NCI-H2196 (cell line): ENCODE measurements around the gene OASL.
A peak's percentile ranks its signal among the peaks of the same experiment; 100 is the strongest.

ENCODE experiments used
- DNase-seq: peaks from one replicate; lab custom pipeline; 2025; ENCODE audit not compliant: unreplicated experiment; lab: John Stamatoyannopoulos, UW

The OASL gene

GRCh38 chr12:121015825-121016766 is 22.9 kb downstream of the OASL start, which contains the start of gene C12orf43:
Gene C12orf43 (minus strand): TSS chr12:121016487. CDS start chr12:121016474, 13 bp downstream.
- DNase-seq = peak; percentile 95

GRCh38 chr12:121013715-121014114 is 25.3 kb downstream of the OASL start:
- no peak for DNase-seq

GRCh38 chr12:121011820-121012219 is 27.2 kb downstream of the OASL start:
- DNase-seq = no peak

- no peak for DNase-seq
Observed at GRCh38 chr12:121010860-121011259, 28.2 kb downstream of the OASL start.

GRCh38 chr12:121009741-121010140 is 29.3 kb downstream of the OASL start:
- DNase-seq = peak; percentile 51

GRCh38 chr12:121008347-121009098 is 30.5 kb downstream of the OASL start:
- no peak for DNase-seq

GRCh38 chr12:121005346-121005815 is 33.7 kb downstream of the OASL start:
- peak; percentile 64 for DNase-seq

GRCh38 chr12:121004253-121004815 is 34.7 kb downstream of the OASL start:
- no peak for DNase-seq

- no peak for DNase-seq
Observed at GRCh38 chr12:121003650-121004049, 35.4 kb downstream of the OASL start.

GRCh38 chr12:121001841-121002483 is 37.1 kb downstream of the OASL start:
- DNase-seq = no peak

GRCh38 chr12:121001060-121001459 is 38.0 kb downstream of the OASL start:
- no peak for DNase-seq

- DNase-seq = no peak
Observed at GRCh38 chr12:121000530-121000929, 38.5 kb downstream of the OASL start.

- no peak for DNase-seq
Observed at GRCh38 chr12:120999191-121000120, 39.6 kb downstream of the OASL start.

GRCh38 chr12:120998435-120998834 is 40.6 kb downstream of the OASL start:
- DNase-seq = no peak

- DNase-seq = no peak
Observed at GRCh38 chr12:120997448-120997847, 41.6 kb downstream of the OASL start.

- DNase-seq = no peak
Observed at GRCh38 chr12:120996133-120996746, 42.8 kb downstream of the OASL start.

GRCh38 chr12:120994589-120995337 is 44.3 kb downstream of the OASL start:
- no peak for DNase-seq

GRCh38 chr12:120994059-120994458 is 45.0 kb downstream of the OASL start:
- DNase-seq = no peak

- no peak for DNase-seq
Observed at GRCh38 chr12:120993496-120993895, 45.5 kb downstream of the OASL start.
